ENCODE results near the gene SIAE.

- TF ChIP-seq ZNF8 (CRISPR knock-in tag; IDR thresholded peaks at IDR 0.05) (no peak), CSDC2 (CRISPR knock-in tag; IDR thresholded peaks at IDR 0.05) (no peak), RARB (CRISPR knock-in tag; IDR thresholded peaks at IDR 0.05) (no peak), ZFP3 (CRISPR knock-in tag; IDR thresholded peaks at IDR 0.05) (no peak), PATZ1 (CRISPR knock-in tag; IDR thresholded peaks at IDR 0.05; ENCODE audit: borderline replicate concordance) (no peak), POU6F1 (CRISPR knock-in tag; IDR thresholded peaks at IDR 0.05; ENCODE audit: borderline replicate concordance, low read depth) (no peak), TOX (CRISPR knock-in tag; IDR thresholded peaks at IDR 0.05; ENCODE audit: borderline replicate concordance) (no peak), BACH2 (CRISPR knock-in tag; IDR thresholded peaks at IDR 0.05; ENCODE audit: borderline replicate concordance) (no peak), ZFP30 (CRISPR knock-in tag; IDR thresholded peaks at IDR 0.05) (no peak), TSHZ2 (CRISPR knock-in tag; IDR thresholded peaks at IDR 0.05) (no peak), OSR1 (CRISPR knock-in tag; IDR thresholded peaks at IDR 0.05) (no peak), SNAI2 (CRISPR knock-in tag; IDR thresholded peaks at IDR 0.05) (no peak), CSRNP3 (CRISPR knock-in tag; IDR thresholded peaks at IDR 0.05) (no peak), CREB5 (CRISPR knock-in tag; IDR thresholded peaks at IDR 0.05; ENCODE audit: low read depth) (no peak)
Measured at GRCh38 chr11:124627546-124627945, 46.0 kb downstream of the SIAE start.

All from SK-N-SH treated with all-trans-retinoic acid at 6 μM for 48 hours (cell line).